ENCODE results near the gene ZNG1A.
"Not testable (repeated sequence)": the region's sequence is repeated elsewhere in the genome, so short reads cannot be mapped to it uniquely, and the experiment has no call there.

The ZNG1A gene

DNA sequence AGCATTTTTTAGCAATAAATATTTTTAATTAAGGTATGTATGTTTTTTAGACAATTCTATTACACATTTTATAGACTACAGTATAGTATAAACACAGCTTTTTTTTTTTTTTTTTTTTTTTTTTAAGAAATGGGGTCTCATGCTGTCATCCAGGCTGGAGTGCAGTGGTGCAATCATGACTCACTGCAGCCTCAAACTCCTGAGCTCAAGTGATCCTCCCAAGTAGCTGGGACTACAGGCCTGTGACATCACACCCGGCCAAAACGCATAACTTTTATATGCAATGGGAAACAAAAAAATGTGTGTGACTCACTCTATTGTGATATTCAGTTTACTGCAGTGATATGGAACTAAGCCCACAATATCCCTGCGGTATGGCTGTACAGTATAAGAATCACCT is 9.1 kb downstream of the ZNG1A start:
- not testable (repeated sequence) for DNase-seq

DNA sequence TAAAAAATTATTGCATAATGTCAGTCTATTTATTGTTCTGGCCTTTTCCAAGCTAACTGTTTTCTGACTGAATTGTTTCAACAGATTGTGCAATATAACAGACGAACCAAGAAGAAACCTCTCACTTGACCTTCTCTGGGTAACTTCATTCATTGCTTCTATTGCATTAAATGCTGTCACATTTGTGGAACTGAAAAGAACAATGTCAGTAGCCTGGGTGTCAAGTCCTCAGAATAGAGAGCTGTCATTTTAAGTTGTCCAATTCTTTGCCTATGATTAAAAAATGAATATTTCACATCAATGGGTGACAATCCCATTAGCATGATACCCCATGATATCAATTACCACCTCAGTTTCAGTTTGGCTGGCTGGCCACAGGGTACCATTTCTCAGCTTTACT is 19.0 kb downstream of the ZNG1A start:
- not testable (repeated sequence) for DNase-seq

DNA sequence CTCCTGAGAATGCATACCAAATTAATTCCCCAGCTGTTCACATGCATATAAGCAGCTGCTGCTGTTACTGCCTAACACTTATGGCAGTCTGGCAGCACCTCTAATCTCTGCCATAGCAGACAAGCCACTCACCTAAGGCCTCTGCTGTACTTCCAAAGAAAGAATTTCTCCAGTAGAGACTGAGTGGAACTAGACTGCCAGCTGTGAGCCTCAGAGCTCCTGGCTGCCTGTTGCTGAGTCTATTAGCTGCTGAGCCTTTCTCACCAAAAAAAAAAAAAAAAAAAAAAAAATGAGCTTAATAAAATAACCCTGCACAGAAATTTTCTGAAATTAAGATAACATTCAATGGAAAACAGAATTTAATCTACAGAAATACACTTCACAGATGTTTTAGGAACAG is 27.7 kb downstream of the ZNG1A start:
- not testable (repeated sequence) for DNase-seq

DNA sequence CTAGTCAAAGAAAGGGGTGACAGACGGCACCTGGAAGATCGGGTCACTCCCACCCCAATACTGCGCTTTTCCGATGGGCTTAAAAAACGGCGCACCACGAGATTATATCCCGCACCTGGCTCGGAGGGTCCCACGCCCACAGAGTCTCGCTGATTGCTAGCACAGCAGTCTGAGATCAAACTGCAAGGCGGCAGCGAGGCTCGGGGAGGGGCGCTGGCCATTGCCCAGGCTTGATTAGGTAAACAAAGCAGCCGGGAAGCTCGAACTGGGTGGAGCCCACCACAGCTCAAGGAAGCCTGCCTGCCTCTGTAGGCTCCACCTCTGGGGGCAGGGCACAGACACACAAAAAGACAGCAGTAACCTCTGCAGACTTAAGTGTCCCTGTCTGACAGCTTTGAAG is 39.0 kb downstream of the ZNG1A start:
- DNase-seq = not testable (repeated sequence)

DNA sequence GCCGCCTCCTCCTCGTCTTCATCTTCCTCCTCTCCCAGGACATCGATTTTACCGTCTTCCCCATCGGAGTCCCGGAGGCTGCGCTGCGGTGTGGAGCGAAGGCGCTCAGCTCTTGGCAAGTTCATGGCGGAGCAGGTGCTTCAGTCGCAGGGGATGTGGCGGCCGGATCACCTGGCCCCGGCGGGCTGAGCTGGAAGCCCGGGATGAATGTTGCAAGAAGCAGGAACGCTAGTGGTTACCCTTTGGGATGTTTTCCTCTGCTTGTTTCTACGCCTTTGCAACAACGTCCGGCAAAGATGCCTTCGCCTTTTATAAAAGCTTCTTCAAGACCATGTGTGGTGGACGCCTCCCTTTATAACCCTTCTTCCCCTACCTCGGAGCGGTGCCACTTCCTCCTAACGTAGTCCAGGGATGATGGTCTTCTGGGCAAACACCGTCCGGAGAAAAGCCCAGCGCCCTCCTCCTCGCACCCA is 60.8 kb downstream of the ZNG1A start, which contains the start of gene FOXD4:
Gene FOXD4 (minus strand): TSS at position 423 of the 473 bp plus-strand sequence. CDS start 298 bp downstream, at position 125.
- DNase-seq = not testable (repeated sequence)

DNA sequence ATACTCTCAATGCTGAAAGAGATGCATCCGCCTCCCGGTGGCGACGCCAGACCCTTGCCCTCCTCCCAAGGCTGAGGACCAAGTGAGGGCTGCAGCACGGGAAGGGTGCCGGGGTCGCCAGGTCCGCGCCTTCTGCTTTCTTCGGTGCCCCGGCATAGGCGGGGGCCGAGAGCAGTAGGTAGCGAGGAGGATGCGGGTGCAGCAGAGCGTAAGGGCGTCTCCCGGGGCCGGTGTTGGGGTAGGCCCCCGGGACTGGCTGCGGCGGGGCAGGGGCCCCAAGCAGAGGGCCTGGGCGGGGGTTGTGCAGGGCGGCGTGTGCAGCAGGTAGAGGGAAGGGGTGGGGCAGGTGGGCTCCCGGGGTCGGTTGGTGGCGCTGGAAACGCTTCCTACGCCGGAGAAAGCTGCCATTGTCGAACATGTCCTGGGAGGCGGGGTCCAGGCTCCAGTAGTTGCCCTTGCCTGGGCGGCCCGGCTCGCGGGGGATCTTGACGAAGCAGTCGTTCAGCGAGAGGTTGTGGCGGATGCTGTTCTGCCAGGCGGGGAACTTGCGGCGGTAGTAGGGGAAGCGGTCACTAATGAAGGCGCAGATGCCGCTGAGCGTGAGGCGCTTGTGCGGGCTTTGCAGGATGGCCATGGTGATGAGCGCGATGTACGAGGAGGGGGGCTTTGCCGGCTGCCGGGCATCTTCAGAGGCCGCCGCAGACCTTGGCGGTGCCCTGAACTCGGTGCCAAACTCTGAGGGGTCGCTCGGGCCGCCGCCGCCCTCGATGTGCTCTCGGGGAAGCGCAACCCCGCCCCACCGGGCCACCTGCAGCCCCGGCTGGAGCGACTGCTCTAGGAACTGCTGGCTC is 61.5 kb downstream of the ZNG1A start:
- DNase-seq = not testable (repeated sequence)

DNA sequence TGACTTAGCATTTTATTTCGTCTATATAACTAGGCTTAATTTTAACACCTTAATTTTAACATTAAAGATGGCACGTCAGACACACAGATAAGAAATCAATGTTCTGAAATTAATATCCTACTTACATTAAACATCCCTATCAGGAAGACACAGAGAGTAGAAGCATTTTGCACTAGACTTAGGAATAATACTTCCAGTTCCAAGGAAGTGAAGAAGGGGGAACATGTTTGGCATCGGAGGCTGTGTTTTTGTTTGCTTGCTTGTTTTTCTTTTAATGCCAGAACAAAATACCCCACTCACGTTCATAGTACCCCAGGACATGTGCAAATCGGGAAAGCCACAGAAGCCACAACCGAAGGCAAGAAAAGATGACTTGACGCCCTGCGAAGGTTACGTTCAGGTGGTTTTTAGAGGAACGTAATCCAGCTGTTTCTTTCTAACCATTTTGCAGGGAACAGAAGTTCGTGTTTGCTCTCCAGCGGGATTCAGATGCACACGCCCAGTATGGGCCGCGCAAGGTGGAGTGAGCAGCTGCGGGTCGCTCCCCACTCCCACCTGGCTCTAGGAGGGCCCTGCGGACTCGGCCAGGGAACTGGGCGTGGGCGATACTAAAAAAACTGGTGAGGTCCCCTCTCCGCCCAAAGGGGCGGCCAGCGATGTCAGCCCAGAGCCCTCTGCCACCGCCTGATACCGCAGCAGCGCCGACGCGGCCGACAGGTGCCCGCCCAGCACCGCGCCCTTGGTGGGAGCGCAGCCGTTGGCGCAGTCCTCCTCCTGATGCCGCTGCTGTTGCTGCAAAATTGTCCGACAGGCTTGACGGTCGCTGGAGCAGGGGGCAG is 62.4 kb downstream of the ZNG1A start:
- DNase-seq = not testable (repeated sequence)

DNA sequence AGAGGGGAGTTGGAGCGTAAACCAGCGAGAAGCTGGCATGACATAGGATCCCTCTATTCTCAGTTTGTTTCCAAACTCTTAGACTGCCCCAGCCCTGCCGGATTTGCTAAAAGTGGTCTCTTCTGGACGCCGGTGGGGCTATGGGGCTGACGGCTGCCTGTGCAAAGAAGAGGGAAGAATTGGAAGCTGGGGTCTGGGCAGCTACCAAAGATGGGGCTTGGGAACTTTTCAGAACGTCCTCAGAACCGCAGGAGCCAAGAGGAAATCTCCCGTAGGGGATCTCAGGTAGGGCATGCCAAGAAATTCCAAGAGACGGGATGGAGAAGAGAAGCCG is 63.8 kb downstream of the ZNG1A start:
- not testable (repeated sequence) for DNase-seq

DNA sequence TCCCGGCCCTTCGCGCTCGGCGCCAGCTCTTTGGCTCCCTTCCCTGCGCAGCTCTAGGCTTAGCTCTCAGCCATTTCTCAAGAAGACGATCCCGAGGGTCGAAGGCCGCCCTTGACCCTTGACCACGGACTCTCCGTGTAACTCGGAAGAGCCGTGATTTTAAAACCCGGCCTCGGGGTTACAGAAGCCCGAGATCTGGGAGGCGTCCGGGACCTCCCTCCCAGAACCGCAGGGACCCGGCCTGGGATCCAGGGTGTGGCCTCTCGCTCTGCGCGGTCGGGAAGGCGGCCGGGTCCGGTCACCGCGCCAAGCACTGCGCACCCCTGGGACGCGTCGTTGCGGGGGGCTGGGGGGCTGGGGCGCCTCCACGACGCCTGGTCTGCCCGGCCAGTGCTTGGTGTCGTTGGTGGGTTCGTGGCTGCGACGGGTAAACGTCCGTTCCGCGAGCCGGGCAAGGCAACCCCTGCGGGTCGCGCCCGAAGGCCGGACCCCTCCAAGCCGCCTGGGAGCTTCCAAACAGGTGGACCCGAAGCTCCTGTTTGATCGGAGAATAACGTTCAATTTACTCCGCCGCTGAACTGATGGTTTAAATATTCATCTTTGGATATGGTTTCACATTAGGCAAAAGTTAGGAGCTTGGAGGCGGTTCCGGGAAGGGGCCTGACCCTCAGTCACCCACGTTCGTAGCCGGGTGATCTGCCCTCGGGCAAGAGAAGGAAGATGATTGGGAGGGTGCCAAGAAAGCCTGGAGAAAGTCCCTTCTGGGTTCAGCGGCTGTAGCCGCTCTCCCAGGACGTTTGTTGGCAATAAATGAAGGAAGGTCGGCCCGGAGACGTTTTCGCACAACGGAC is 64.4 kb downstream of the ZNG1A start:
- not testable (repeated sequence) for DNase-seq

DNA sequence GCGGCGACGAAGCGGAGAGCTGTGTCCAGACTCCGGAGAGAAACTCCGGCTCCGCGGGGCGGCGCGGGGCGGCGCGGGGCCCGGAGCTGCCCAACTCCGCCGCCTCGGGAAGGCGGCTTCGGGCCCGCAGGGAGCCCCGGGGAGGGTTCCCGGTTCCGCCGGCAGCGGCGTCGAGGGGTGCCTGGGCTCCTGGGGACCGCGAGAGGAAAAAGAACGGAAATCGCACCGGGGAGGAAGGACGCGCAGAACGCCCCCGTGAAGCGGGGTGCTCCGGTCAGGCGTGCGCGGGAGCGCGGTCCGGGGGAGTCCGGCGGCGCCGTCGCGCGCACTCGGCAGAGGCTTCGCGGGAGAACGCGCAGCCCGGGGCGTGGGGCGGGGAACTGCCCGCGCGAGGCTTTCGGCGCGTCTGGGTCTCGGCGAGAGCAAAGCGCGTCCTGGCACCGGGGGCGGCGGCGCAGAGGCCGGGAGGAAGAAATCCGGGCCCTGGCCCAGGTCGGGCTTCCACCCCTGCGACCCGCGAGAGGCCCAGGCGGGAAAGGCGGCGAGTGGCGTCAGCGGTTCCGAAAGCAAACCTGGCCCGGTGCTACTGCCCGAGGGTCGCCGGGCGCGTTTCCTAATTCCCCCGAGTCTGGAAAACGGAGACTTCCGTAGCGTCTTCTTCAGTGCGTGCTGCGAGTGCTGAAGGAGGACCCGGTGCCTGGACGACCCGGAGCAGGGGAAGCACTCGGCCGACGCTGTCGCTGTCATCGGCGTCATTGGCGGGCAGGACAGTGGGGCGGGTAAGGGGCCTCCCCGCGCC is 65.2 kb downstream of the ZNG1A start:
- not testable (repeated sequence) for DNase-seq

DNA sequence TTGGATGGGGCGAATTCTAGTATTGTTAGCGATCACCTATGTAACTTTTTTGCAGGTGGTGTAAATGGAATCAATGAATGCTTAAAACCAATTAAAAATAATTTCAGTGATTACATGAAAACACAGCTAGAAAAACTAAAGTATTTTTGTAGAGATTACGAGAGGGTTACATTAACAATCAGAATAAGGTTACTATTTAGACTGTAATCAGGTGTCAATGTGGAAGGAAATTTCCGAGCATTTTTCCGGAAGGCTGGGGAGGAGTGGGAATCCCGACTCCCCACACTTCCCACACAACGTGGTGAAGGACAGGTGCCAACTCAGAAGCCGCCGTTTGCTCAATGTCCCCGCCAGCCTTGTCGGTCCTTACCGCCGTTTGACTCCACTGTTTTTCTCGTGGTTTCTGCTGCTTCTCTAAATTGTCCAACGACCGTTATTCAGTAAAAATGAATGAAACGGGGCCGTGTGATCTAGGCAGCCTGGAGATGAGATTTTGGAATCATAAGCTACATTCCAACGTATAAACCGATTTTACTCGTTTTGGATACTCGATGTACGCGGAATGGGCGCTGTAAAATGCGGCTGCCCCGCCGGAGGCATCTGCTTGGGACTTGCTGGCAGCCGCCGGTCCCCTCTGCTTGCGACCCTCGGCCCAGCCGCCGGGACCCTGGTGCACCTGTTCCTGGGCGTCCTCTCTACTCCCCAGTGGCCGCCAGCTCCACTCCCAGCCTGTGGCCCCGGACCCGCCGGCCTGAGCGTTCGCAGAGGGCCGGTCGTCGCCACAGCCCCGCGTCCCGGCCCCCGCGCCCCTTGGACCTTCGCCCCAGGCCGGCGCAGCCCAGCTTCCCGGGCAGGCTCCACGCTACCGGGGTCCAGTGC is 66.0 kb downstream of the ZNG1A start:
- DNase-seq = not testable (repeated sequence)

DNA sequence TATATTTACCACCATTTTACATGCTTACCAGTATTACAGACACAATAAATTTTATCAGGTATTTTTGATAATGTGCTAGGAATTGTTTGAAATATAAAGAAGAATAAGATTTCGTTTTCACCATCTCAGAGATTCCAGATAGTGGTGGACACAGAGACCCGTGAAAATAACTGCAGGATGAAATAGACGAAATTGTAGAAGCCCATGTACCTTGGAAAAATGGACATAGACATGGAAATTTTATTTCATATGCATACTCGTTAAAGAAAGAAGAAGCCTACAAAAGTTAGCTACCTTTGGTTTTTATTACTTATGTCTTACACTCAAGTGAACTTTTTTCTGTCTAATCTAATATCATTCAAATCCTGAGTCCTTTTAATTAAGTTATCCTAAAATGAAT is 68.2 kb downstream of the ZNG1A start:
- not testable (repeated sequence) for DNase-seq

DNA sequence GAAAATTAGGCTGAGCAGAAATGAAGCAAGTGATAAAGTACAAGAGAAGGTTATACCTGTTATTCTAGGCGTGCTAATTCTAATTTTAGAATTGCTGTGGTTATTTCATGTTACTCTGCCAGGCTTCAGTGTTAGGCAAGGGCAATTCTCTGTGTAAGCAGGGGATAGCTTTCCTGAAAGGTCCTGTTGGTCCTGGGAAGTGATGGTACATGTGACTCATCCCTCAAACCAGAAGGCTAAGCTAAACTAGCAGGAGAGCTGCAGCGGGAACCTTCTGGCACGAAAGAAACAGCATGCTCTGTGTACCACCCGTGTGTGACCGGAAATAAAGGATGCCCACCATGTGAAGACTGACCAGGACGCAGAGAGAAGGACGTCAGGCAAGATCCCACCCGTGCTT is 69.3 kb downstream of the ZNG1A start:
- DNase-seq = not testable (repeated sequence)

DNA sequence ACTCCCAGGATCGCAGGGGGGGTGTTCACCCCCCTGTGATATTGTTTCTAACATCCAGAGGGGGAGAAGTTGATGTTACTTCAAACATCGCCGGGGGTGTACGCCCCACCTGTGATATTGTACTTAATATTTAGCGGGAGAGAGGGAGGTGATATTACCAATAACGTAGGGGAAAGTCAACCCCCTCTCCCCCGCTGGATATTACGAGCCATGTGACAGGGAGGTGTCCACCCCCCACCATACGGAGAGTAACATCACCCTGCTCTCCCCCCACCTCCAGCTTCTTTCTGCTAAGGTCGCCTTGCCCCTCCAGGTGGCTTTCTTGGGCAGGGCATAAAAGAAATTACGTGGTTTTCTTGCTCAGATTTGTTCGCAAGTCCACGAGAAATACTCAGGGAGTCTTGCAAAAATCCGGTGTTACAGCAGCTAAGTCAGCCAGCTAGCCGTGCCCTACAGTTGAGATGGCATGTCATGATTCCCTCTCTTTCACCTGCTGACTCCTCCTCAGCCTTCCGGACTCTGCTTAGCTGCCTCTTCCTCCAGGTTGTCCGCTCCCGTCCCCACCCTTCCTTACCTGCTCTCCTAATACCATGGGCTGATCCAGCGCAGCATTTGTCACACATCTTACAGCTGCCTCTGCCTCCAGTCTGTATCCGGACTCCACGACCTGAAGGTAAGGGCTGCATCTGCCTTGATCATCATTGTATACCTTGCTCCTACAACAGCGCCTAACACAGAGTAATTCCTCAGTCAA is 69.9 kb downstream of the ZNG1A start:
- DNase-seq = not testable (repeated sequence)

DNA sequence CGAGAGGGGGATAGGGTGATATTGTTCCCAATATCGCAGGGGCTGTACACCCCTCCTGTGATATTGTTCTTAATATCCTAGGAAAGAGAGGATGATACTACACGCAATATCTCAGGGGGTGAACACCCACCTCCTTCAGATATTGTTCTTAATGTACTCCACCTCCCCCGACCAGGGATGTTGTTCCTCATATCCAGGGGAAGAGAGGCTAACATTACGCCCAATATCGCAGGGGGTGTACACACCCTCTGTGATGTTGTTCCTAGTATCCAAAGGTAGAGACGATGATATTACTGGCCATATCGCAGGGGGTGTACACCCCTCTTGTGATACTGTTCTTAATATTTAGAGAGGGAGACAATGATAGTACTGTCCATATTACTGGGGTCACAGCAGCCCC is 72.9 kb downstream of the ZNG1A start:
- not testable (repeated sequence) for DNase-seq

DNA sequence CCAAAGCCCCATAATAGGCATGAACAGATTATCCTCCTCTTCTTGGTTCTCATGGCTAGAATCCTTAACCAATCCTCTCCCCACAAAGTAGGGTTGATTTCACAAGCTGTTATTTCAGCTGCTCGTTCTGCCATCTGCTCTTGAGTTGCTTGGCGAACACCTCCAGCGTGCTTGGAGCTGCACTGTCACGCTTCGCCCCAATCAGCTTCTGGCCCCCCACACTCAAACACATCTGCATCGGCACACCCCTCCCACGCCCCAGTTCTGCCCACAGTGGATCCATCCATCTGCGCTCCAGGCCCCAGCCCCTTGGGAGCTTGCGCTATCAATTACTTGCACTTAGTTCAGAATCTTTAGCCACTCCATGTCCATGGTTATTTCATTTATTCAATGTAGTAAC is 78.4 kb downstream of the ZNG1A start:
- not testable (repeated sequence) for DNase-seq

DNA sequence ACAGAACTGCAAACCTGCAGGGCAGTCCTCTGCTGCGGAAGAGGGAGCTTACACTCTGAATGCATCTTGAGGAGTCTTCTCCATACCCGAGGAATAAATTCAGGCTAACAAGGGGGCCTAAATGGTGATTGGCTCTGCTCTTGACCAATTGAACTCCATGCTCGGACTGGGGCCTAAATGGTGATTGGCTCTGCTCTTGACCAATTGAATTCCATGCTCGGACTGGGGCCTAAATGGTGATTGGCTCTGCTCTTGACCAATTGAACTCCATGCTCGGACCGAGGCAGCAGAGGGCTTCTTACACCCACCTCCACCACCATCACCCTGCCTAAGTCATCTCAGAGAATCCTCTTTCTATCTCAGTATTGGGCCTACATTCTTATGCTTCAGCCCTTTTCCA is 79.0 kb downstream of the ZNG1A start:
- DNase-seq = not testable (repeated sequence)

DNA sequence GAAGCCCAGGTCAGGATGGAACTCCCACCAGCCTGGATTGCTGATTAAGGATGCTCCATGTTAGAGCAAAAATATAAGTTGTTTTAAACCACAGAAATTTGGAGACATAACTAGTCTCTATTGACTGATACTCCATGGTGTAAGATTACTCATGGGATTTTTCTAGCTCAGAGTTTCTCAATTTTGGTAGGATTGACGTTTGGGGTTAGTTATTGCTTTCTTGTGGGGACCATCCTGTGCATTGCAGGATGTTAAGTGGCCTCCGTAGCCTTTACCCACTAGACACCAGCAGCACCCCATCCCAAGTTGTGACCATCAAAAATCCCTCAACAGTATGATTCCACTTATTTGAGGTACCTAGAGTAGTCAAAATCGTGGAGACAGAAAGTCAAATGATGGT is 80.1 kb downstream of the ZNG1A start:
- not testable (repeated sequence) for DNase-seq

DNA sequence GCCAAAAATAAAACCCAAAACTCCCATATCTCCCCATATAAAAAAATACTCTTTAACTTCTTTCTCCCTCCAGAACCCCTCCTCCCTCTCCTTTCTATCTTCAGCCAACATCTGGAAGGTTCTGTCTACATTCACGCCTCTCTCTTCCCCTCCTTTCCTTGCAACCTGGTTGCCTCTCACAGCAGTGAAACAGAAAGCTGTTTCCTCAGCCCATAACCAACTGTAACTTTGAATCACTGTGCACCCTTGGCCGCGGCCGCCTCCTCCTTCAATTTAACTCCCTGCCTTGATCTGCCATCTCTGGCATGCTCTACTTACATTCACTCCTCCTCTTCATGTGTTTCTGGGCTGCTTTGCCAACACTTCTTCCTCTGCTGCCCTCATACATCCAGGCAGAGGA is 83.9 kb downstream of the ZNG1A start:
- not testable (repeated sequence) for DNase-seq

DNA sequence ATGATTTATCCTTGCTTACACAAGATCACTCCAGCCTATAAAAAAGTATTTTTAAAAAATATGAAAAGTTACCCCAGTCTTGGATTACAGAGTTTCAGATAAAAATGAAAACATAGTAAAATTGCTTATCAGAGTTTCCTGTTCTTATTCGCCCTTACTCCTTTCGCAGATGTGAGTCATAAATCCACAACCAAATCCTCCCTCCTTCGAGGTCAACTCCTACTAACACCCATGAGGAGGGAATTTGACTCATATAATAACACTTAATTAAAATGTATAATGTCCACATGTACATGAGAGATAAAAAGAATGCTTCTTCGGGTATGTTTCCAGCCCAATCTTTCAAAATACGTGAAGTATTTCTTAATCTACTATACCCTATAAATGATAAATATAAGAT is 84.5 kb downstream of the ZNG1A start:
- not testable (repeated sequence) for DNase-seq

Measured in NCI-H2029 (cell line).